Activated naive CD8-positive, alpha-beta T cell (primary cell): ENCODE measurements around the gene CWC27.
A peak's percentile ranks its signal among the peaks of the same experiment; 100 is the strongest.

ENCODE experiments used
- H3K27ac Mint-ChIP-seq: one replicate; pipeline ENCODE4 v1.8.0; 2021; ENCODE audit warnings: mixed read lengths
- H3K27me3 Mint-ChIP-seq: one replicate; pipeline ENCODE4 v1.8.0; 2021; ENCODE audit warnings: mixed read lengths
- H3K36me3 Mint-ChIP-seq: one replicate; pipeline ENCODE4 v1.8.0; 2021; ENCODE audit warnings: mixed read lengths
- H3K4me1 Mint-ChIP-seq: one replicate; pipeline ENCODE4 v1.8.0; 2021; ENCODE audit warnings: low read depth, mixed read lengths
- H3K4me3 Mint-ChIP-seq: one replicate; pipeline ENCODE4 v1.8.0; 2021; ENCODE audit warnings: mild to moderate bottlenecking, mixed read lengths
- H3K9me3 Mint-ChIP-seq: one replicate; pipeline ENCODE4 v1.8.0; 2021; ENCODE audit warnings: low read depth, mixed read lengths

CWC27 gene

DNA sequence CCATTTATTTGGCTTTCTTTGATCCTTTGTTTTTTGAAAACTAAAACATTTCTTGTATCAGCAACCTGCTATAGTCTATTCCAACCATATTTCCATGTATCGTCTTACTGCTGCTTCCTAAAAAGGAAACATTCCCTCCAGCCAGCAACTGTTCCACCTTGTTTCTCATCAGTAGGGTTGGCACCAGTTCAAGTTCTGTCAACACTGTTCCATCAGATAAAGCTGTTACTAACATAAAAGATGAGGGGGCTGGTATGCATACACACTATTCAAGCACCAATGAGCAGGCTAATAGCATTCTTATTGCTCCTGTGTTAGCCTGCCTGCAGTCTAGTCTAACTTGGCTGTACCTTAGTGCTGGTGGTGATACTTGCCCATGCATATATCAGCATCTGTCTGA is 178.3 kb downstream of the CWC27 start:
- no peak overlapping the region for H3K4me3 Mint-ChIP-seq
- no peaks in the 10 kb centered on the region for H3K27me3 Mint-ChIP-seq
- no peaks in the 10 kb centered on the region for H3K4me1 Mint-ChIP-seq
- no peaks in the 10 kb centered on the region for H3K9me3 Mint-ChIP-seq
- peak overlapping the region; percentile 4 for H3K27ac Mint-ChIP-seq
- peaks cover 16% of the 10 kb centered on the region for H3K36me3 Mint-ChIP-seq

DNA sequence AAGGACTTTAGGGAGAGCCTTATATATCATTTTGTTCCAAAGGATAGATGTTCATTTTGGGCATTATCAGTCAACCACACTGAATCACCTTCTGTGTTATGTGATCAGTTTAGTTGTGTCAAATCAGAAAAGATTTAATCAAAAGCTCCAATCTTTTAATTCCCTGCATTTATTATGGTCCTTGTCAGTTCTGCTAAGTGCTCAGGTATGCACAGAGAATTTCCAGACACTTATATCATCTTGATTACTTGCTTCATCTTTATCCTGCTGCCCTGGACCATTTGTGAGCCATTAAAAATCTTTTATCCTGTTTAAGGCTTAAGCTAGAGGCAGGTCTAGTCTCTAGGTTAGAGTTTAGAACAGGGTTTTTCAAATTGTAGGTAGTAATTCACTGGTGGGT is 179.1 kb downstream of the CWC27 start:
- no peaks in the 10 kb centered on the region for H3K9me3 Mint-ChIP-seq
- no peaks in the 10 kb centered on the region for H3K4me1 Mint-ChIP-seq
- H3K36me3 Mint-ChIP-seq, result peaks cover 16% of the 10 kb centered on the region
- no peak overlapping the region for H3K4me3 Mint-ChIP-seq
- H3K27me3 Mint-ChIP-seq, result no peaks in the 10 kb centered on the region
- H3K27ac Mint-ChIP-seq, result no peak overlapping the region

DNA sequence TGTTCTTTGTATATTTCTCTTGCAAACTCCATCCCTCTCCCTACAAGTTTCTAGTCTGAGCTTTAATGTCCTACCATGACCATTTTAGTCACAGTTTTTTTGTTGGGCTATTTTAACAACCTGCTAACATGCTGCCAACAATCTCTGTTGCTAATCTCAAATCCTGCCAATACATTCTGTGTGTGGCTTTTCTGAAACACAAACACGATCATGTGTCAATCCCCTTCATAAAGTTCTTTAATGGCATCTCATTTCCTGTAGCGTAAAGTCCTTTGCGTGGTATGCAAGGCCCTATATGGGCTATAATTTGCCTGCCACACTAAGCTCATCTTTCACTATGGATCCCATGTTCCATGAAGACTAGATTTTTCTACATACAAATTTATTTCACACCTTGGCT is 180.6 kb downstream of the CWC27 start:
- Mint-ChIP-seq H3K9me3 (no peaks in the 10 kb centered on the region), H3K36me3 (peaks cover 16% of the 10 kb centered on the region), H3K27ac (no peak overlapping the region), H3K4me1 (no peaks in the 10 kb centered on the region), H3K4me3 (no peak overlapping the region), H3K27me3 (no peaks in the 10 kb centered on the region)

DNA sequence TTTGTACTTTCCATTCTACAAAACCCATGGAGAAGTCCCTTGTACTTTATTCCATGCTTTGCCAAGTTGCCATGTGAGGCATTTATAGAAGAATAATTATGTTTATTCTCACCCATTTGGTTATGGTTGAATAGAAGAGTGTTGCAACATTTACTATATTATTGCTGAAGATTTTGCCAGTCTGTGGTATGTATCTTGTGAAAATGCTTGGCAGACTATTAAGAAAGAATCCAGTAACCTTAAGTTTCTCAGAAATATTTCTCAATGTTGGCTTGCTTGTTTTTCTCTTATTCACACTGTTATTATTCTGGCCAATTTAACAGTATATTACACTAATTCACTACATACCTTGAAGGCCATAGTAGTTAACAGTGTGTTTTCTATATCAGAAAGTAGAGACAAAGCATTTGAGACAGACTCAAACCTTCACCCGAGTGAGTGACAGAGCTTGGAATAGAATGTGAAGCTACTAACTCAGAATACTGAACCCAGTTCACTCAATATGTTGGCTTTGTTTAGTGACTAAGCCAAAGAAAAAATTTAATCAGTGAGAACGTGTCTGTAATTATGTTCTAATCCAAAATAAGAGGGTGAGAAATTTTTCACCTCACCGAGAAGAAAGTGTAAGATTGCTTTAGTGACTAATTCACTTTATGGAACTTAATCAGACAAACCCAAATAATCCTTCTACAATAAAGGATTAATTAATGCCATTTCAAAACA is 184.4 kb downstream of the CWC27 start:
- Mint-ChIP-seq H3K4me1 (no peaks in the 10 kb centered on the region), H3K27me3 (no peaks in the 10 kb centered on the region)

DNA sequence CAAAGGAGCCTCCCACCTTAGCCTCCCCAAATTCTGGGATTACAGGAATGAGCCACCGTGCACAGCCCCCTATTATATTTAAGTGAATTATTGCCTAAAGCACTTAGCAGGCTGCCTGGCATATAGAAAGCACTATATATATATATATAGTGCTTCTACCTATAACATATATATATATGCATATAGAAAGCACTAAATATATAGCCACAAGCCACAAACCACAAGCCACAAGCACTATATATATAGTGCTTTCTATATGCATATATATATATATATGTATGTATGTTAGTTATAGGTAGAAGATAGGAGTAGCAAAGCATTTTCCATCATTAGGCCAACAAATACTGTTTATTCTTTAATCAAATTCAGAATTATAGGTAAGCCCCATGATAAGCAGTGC is 185.8 kb downstream of the CWC27 start:
- H3K27me3 Mint-ChIP-seq, result no peaks in the 10 kb centered on the region
- H3K36me3 Mint-ChIP-seq, result peaks cover 2% of the 10 kb centered on the region
- no peak overlapping the region for H3K4me3 Mint-ChIP-seq

More for the DNA sequence above, 184.4 kb downstream of the CWC27 start:
- Mint-ChIP-seq H3K36me3 (peaks cover 5% of the 10 kb centered on the region), H3K4me3 (no peak overlapping the region), H3K9me3 (no peaks in the 10 kb centered on the region), H3K27ac (no peak overlapping the region)

DNA sequence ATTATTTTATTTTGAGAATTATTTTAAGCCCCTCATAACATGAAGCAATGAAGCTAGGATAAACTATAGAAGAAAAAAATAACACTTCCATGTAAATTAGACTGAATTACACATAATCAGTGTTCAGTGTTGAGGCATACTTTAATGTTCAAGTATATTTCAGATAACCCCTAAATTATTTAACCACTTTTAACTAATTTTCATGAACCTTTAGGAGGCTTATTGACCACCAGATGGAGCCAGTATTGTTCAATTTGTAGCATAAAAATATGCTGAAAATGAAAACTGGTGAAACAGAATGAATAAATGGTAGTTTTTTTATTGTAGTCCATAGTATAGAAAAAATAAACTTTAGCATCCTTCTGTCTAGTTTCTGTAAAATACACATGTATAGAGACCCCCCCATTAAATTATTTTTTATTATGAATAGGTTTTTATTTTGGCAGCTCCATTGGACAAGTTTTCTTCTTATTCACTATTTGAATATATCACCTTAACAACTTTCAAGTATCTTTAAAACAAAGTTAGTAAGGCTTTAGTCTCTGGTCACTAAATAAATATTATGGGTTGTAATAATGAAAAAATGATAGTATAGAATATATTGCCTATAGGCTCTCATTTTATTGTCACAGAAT is 190.1 kb downstream of the CWC27 start:
- Mint-ChIP-seq H3K27me3 (no peaks in the 10 kb centered on the region), H3K36me3 (peaks cover 6% of the 10 kb centered on the region), H3K4me3 (no peak overlapping the region), H3K27ac (no peak overlapping the region), H3K9me3 (peaks cover 3% of the 10 kb centered on the region), H3K4me1 (no peaks in the 10 kb centered on the region)

More for the DNA sequence above, 185.8 kb downstream of the CWC27 start:
- Mint-ChIP-seq H3K4me1 (no peaks in the 10 kb centered on the region), H3K9me3 (no peaks in the 10 kb centered on the region), H3K27ac (no peak overlapping the region)

DNA sequence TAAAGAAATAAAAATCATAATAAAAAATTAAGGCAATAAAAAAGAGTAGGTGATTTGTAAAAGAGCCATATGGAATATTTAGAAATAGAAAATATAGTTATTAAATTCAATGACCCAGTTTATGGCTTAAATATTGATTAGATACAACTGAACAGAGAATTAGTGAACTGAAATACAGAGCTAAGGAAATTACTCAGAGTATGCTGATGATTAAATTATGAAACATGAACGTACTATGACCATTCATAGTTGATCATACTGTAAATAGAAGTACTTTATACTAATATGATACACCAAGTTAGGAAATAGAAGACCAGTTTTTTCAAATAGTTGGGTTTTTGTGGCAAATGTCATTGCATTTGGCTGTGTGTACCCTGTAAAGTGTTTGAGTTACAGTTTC is 194.5 kb downstream of the CWC27 start:
- Mint-ChIP-seq H3K9me3 (peaks cover 3% of the 10 kb centered on the region), H3K36me3 (peaks cover 8% of the 10 kb centered on the region), H3K27me3 (no peaks in the 10 kb centered on the region), H3K4me3 (no peak overlapping the region), H3K4me1 (no peaks in the 10 kb centered on the region), H3K27ac (no peak overlapping the region)

DNA sequence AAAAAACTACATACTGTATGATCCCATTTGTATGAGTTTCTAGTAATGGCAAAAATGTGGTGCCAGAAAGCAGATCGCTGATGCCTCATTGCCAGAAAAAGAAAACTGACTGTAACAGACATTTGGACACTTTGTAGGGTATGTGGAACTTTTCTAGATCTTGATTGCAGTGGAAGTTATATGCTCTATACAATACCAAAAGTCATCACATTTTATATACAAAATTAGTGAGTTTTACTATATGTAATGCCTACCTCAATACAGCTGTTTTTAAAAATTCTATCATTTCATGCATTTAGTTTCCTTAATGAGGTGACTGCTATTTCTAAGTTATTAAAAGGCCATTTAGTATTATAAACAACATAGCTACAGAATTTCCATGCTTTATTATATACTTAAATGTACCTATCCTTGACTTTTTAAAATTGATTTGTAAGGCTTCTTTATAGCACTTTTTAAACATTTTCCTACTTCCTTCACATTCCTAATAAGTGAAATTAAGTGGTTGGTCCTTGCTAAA is 199.9 kb downstream of the CWC27 start:
- Mint-ChIP-seq H3K36me3 (peaks cover 16% of the 10 kb centered on the region), H3K4me3 (no peak overlapping the region), H3K9me3 (no peaks in the 10 kb centered on the region), H3K27me3 (no peaks in the 10 kb centered on the region), H3K27ac (no peak overlapping the region), H3K4me1 (no peaks in the 10 kb centered on the region)

DNA sequence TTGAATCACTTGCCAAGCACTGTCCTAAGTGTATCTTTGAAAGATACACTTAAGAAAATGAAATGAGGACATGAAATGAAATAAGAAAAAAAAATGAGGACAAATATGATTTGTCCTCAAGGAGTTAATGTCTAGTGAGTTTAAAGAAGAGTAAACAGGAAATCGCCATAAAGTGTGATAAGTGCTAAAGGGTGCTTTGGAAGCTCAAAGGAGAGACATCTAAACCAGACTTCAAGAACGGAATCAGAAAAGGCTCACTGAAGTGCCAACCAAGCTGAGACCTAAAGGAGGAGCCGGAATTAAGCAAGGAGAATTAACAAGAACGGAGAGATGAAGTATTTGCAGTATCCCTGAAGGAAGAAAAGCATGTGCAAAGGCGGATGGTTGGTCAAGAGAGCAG is 200.8 kb downstream of the CWC27 start:
- H3K36me3 Mint-ChIP-seq, result peaks cover 21% of the 10 kb centered on the region
- no peak overlapping the region for H3K27ac Mint-ChIP-seq

DNA sequence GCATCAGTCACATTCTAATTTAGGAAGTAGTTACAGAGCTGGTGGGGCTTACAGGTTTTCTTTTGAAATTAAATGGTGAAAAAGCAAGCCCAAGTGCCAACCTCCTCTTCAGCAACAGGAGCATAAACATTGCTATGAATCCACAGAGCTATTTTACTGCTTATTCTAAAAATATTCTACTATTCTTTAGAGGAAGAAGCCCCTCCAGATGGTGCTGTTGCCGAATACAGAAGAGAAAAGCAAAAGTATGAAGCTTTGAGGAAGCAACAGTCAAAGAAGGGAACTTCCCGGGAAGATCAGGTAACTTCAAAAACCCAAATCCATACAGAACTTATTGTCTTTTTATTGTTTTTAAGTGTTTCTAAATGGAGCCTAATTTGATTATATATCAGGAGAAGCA is 202.8 kb downstream of the CWC27 start:
- Mint-ChIP-seq H3K9me3 (no peaks in the 10 kb centered on the region), H3K36me3 (peaks cover 20% of the 10 kb centered on the region), H3K4me3 (no peak overlapping the region), H3K27ac (no peak overlapping the region), H3K4me1 (no peaks in the 10 kb centered on the region), H3K27me3 (no peaks in the 10 kb centered on the region)

More for the DNA sequence above, 200.8 kb downstream of the CWC27 start:
- no peaks in the 10 kb centered on the region for H3K9me3 Mint-ChIP-seq
- H3K4me1 Mint-ChIP-seq, result no peaks in the 10 kb centered on the region
- H3K4me3 Mint-ChIP-seq, result no peak overlapping the region
- no peaks in the 10 kb centered on the region for H3K27me3 Mint-ChIP-seq

DNA sequence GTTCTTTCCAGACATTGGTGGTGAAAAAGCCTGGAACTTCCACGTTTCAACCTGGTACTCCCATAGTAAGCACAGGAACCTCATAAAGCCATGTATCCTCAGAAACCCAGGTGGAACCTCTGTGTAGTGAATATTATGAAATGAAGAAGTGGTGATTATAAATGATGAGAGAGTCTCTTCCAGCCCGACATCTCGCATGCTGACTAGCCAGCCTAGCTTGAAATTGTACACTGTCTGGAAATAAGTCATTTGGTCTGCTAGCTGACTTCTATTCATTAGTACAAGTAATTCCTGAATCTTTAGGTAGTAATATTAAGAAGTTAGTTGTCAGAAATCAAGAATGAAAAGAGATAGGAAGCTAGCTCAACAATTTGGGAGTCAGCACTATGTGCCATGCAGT is 203.3 kb downstream of the CWC27 start:
- H3K27me3 Mint-ChIP-seq, result no peaks in the 10 kb centered on the region
- no peaks in the 10 kb centered on the region for H3K9me3 Mint-ChIP-seq
- no peak overlapping the region for H3K27ac Mint-ChIP-seq
- H3K36me3 Mint-ChIP-seq, result peaks cover 21% of the 10 kb centered on the region
- H3K4me1 Mint-ChIP-seq, result no peaks in the 10 kb centered on the region
- no peak overlapping the region for H3K4me3 Mint-ChIP-seq

DNA sequence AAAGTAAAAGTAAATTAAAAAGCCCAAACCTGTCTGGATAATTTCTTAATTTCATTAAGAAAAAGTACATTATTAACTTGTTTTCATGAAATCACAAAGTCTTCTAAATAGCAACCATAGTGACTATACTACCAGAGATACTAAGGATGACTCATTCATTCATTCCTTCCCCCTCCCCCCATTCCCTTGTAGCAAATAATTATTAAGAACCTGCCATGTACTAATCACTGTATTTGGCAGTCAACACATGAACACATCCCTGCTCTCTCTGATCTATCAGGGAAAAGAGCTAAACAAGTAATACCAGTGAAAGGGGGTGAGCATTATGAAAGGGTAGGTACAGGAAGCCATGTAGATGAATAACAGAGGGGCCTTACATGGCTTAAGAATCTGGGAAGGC is 203.9 kb downstream of the CWC27 start:
- Mint-ChIP-seq H3K9me3 (no peaks in the 10 kb centered on the region), H3K27ac (no peak overlapping the region)

DNA sequence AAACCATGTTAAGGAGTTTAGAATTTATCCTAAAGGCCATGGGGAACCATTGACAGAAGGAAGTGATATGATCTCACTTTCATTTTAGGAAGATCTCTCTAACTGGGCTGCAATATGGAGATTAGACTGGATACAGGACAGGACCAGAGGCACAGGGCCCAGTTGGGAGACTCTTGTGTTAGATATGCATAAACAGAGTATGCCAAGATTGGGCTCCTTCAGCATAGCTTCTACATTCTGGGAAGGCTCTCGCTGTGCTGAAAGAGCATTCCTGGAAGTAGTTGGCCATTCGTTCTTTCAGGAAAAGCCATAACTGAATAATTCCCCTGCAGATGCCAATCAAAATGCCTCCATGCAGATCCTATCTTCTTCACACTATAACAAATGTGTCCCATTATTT is 204.5 kb downstream of the CWC27 start:
- Mint-ChIP-seq H3K27ac (no peak overlapping the region), H3K36me3 (peaks cover 30% of the 10 kb centered on the region), H3K4me1 (peaks cover 4% of the 10 kb centered on the region), H3K27me3 (no peaks in the 10 kb centered on the region), H3K4me3 (no peak overlapping the region), H3K9me3 (no peaks in the 10 kb centered on the region)

More for the DNA sequence above, 203.9 kb downstream of the CWC27 start:
- Mint-ChIP-seq H3K27me3 (no peaks in the 10 kb centered on the region), H3K4me3 (no peak overlapping the region), H3K4me1 (no peaks in the 10 kb centered on the region), H3K36me3 (peaks cover 26% of the 10 kb centered on the region)

DNA sequence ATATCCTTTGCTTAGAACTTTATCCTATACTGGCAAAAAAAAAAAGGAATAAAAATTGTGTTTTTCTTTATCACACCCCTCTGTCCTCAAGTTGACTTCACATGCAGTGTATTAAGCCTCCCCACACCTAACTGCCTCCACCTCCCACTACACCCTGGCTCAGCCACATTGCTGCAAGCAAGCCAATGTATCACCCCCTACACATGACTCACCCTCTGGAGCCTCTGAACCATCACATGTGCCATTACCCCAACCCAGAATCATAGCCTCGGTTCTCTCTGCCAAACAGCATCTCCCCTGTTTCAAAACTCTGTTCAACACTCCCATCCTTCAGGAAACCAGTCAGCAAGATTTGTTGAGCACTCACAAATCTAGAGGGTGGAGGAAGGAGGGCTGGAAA is 209.0 kb downstream of the CWC27 start:
- no peak overlapping the region for H3K4me3 Mint-ChIP-seq
- H3K36me3 Mint-ChIP-seq, result peaks cover 31% of the 10 kb centered on the region
- peak overlapping the region; percentile 75 for H3K27ac Mint-ChIP-seq
- H3K9me3 Mint-ChIP-seq, result no peaks in the 10 kb centered on the region
- H3K4me1 Mint-ChIP-seq, result peaks cover 4% of the 10 kb centered on the region
- no peaks in the 10 kb centered on the region for H3K27me3 Mint-ChIP-seq

DNA sequence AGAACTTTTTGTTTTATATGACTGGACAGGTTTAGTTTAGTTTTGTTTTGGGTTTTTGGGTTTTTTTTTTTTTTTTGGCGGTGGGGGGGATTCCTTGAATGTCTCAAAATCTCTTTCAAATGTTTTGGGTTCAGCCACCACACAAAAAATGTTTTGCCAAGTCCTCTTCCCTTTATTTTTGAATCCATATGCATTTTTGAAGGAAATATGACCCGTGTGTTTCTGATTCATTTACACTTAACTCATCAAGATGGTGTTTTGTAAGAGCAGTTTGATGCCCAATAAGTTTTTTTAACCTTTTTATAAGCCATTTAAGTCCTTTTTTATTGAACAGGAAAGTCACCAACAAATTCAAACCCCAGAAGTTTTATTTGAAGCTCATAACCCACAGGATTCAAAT is 209.8 kb downstream of the CWC27 start:
- H3K27me3 Mint-ChIP-seq, result no peaks in the 10 kb centered on the region
- peaks cover 31% of the 10 kb centered on the region for H3K36me3 Mint-ChIP-seq
- no peaks in the 10 kb centered on the region for H3K9me3 Mint-ChIP-seq
- no peak overlapping the region for H3K4me3 Mint-ChIP-seq
- H3K4me1 Mint-ChIP-seq, result peaks cover 4% of the 10 kb centered on the region
- no peak overlapping the region for H3K27ac Mint-ChIP-seq

DNA sequence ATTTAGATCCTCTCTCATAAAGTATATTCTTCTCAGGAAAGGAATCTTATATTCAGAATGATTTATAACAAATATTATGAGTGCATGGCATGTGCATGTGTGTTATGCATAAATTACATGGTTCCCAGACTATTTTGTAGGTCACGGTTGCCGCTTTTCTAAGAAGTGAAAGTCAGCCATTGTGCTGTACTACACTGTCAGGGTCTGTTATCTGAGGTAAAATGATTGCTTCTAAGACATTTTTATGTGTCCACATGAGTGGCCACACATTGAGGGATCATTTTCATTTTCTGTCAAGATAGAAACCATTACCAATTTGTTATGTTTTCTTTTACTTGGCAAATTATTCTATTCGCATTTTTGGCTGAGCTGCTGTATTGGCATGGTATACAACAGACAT is 210.8 kb downstream of the CWC27 start:
- Mint-ChIP-seq H3K27me3 (no peaks in the 10 kb centered on the region), H3K36me3 (peaks cover 29% of the 10 kb centered on the region), H3K4me3 (no peak overlapping the region), H3K27ac (no peak overlapping the region), H3K4me1 (peaks cover 4% of the 10 kb centered on the region), H3K9me3 (no peaks in the 10 kb centered on the region)
